ENCODE data around the gene OR2A25.

- TF ChIP-seq ESRRA (CRISPR knock-in tag; IDR thresholded peaks at IDR 0.05; ENCODE audit: borderline replicate concordance) (no peak), ZNF232 (CRISPR knock-in tag; IDR thresholded peaks at IDR 0.05) (no peak), FOXJ3 (CRISPR knock-in tag; IDR thresholded peaks at IDR 0.05; ENCODE audit: borderline replicate concordance) (no peak), USF1 (CRISPR knock-in tag; IDR thresholded peaks at IDR 0.05) (no peak), CTCF (IDR thresholded peaks at IDR 0.05) (no peak), ZNF263 (CRISPR knock-in tag; IDR thresholded peaks at IDR 0.05; ENCODE audit: low read depth) (no peak), NFYB (CRISPR knock-in tag; conservative IDR thresholded peaks at IDR 0.05; ENCODE audit: low read depth) (no peak), ZBTB21 (CRISPR knock-in tag; IDR thresholded peaks at IDR 0.05; ENCODE audit: borderline replicate concordance) (no peak), GABPB1 (CRISPR knock-in tag; IDR thresholded peaks at IDR 0.05) (no peak), USF2 (CRISPR knock-in tag; IDR thresholded peaks at IDR 0.05) (no peak), ZNF121 (CRISPR knock-in tag; IDR thresholded peaks at IDR 0.05) (no peak), RELA (CRISPR knock-in tag; IDR thresholded peaks at IDR 0.05; ENCODE audit: borderline replicate concordance) (no peak)
Observed at GRCh38 chr7:144050093-144050492, 19.5 kb upstream of the OR2A25 start.

All from WTC11 (cell line).